Measurements from ENCODE around the gene MICAL2. TPM values are rescaled to one million over a fixed set of nuclear protein-coding genes. Genes with fewer than 3 reads are reported as not detected.

The MICAL2 gene
- total RNA-seq, 1 experiment from 2014 or later: 247 TPM

- CTCF ChIA-PET: no interaction called here
- no peaks in the 10 kb centered on the region for H3K9me3 Mint-ChIP-seq (ENCODE audit: unreplicated experiment)
- peaks cover 67% of the 10 kb centered on the region for H3K36me3 Mint-ChIP-seq (ENCODE audit: insufficient read depth, unreplicated experiment)
- intact Hi-C loops (cut with micrococcal nuclease; ENCODE audit: unreplicated experiment): no loop called here
- no peak overlapping the region for H3K4me3 Mint-ChIP-seq (ENCODE audit: unreplicated experiment)
- H3K27ac Mint-ChIP-seq (ENCODE audit: unreplicated experiment): peak overlapping the region; percentile 18
- POLR2A ChIA-PET: no interaction called here
- Histone ChIP-seq H3K9me3 (no peaks in the 10 kb centered on the region), H3K4me3 (ENCODE audit: low read depth, low read length) (no peak overlapping the region), H3K36me3 (ENCODE audit: control insufficient read depth, insufficient read depth, low read length) (peaks cover 3% of the 10 kb centered on the region; the same call in 1 of the 2 replicates), H3K4me1 (peaks cover 46% of the 10 kb centered on the region), H3K27me3 (replicated peaks; ENCODE audit: control insufficient read depth, insufficient read depth, low read length) (no peaks in the 10 kb centered on the region)
- no peak for DNase-seq
- TF ChIP-seq CTCF (IDR thresholded peaks at IDR 0.05; ENCODE audit: insufficient read depth in 1 of 2, low read depth in 1 of 2, low read length in 1 of 2, severe bottlenecking in 1 of 2, unreplicated experiment in 1 of 2): no peak
- H3K27me3 Mint-ChIP-seq (ENCODE audit: insufficient read depth, unreplicated experiment): no peaks in the 10 kb centered on the region
- H3K4me1 Mint-ChIP-seq (ENCODE audit: low read depth, unreplicated experiment): peaks cover 56% of the 10 kb centered on the region
- BruUV-seq (replicated peaks): no TSS peak
Measured at GRCh38 chr11:12130180-12130980, 20.0 kb downstream of the MICAL2 start.

- Mint-ChIP-seq H3K27me3 (ENCODE audit: insufficient read depth, unreplicated experiment) (no peaks in the 10 kb centered on the region), H3K36me3 (ENCODE audit: insufficient read depth, unreplicated experiment) (peaks cover 50% of the 10 kb centered on the region), H3K9me3 (ENCODE audit: unreplicated experiment) (no peaks in the 10 kb centered on the region), H3K4me3 (ENCODE audit: unreplicated experiment) (no peak overlapping the region), H3K27ac (ENCODE audit: unreplicated experiment) (peak overlapping the region; percentile 46), H3K4me1 (ENCODE audit: low read depth, unreplicated experiment) (peaks cover 38% of the 10 kb centered on the region)
- no peak for TF ChIP-seq CTCF (IDR thresholded peaks at IDR 0.05; ENCODE audit: insufficient read depth in 1 of 2, low read depth in 1 of 2, low read length in 1 of 2, severe bottlenecking in 1 of 2, unreplicated experiment in 1 of 2)
- Histone ChIP-seq H3K4me1 (peaks cover 40% of the 10 kb centered on the region), H3K4me3 (ENCODE audit: low read depth, low read length) (no peak overlapping the region), H3K36me3 (ENCODE audit: control insufficient read depth, insufficient read depth, low read length) (0 out of 2 replicates have a peak, but pooled peaks cover 2% of the 10 kb centered on the region), H3K27me3 (replicated peaks; ENCODE audit: control insufficient read depth, insufficient read depth, low read length) (no peaks in the 10 kb centered on the region), H3K9me3 (no peaks in the 10 kb centered on the region)
- intact Hi-C loops (cut with micrococcal nuclease; ENCODE audit: unreplicated experiment): no loop called here
- CTCF ChIA-PET: no interaction called here
- POLR2A ChIA-PET: no interaction called here
- peak in 1 of 2 experiments; percentile 8 for DNase-seq
- BruUV-seq (replicated peaks): no TSS peak
Measured at GRCh38 chr11:12131943-12132789, 21.8 kb downstream of the MICAL2 start.

- intact Hi-C loops (cut with micrococcal nuclease; ENCODE audit: unreplicated experiment): no loop called here
- Mint-ChIP-seq H3K27me3 (ENCODE audit: insufficient read depth, unreplicated experiment) (no peaks in the 10 kb centered on the region), H3K36me3 (ENCODE audit: insufficient read depth, unreplicated experiment) (peaks cover 48% of the 10 kb centered on the region), H3K4me3 (ENCODE audit: unreplicated experiment) (no peak overlapping the region), H3K4me1 (ENCODE audit: low read depth, unreplicated experiment) (peaks cover 32% of the 10 kb centered on the region), H3K27ac (ENCODE audit: unreplicated experiment) (peak overlapping the region; percentile 46), H3K9me3 (ENCODE audit: unreplicated experiment) (no peaks in the 10 kb centered on the region)
- 0 out of 2 replicates have a peak, but pooled peaks cover 2% of the 10 kb centered on the region for H3K36me3 ChIP-seq (ENCODE audit: control insufficient read depth, insufficient read depth, low read length)
- BruUV-seq (replicated peaks): no TSS peak
- H3K9me3 ChIP-seq: no peaks in the 10 kb centered on the region
- POLR2A ChIA-PET: no interaction called here
- H3K4me1 ChIP-seq: peaks cover 38% of the 10 kb centered on the region
- H3K27me3 ChIP-seq (replicated peaks; ENCODE audit: control insufficient read depth, insufficient read depth, low read length): no peaks in the 10 kb centered on the region
- DNase-seq: peak in 1 of 2 experiments; percentile 3
- CTCF ChIA-PET: no interaction called here
- TF ChIP-seq CTCF (IDR thresholded peaks at IDR 0.05; ENCODE audit: insufficient read depth in 1 of 2, low read depth in 1 of 2, low read length in 1 of 2, severe bottlenecking in 1 of 2, unreplicated experiment in 1 of 2): no peak
- H3K4me3 ChIP-seq (ENCODE audit: low read depth, low read length): no peak overlapping the region
Measured at GRCh38 chr11:12132790-12133145, 22.4 kb downstream of the MICAL2 start.

All from Caco-2 (cell line).